ENCODE results near the gene IGLL1.

IGLL1 gene

GRCh38 chr22:23557036-23557435 is 23.1 kb downstream of the IGLL1 start:
- Histone ChIP-seq H3K9me3 (ENCODE audit: control insufficient read depth in 1 of 2, low read length in 2 of 2) (no peaks in the 10 kb centered on the region), H3K27me3 (ENCODE audit: low read depth, low read length) (no peaks in the 10 kb centered on the region), H3K4me1 (ENCODE audit: control insufficient read depth in 1 of 2, insufficient read depth in 2 of 2, low read length in 2 of 2) (no peaks in the 10 kb centered on the region), H3K27ac (ENCODE audit: low read length) (no peak overlapping the region), H3K4me3 (ENCODE audit: low read depth in 1 of 2, low read length in 2 of 2) (no peak overlapping the region), H3K36me3 (ENCODE audit: control insufficient read depth in 1 of 2, insufficient read depth in 2 of 2, low read length in 2 of 2) (no peaks in the 10 kb centered on the region)

- Histone ChIP-seq H3K4me1 (ENCODE audit: control insufficient read depth in 1 of 2, insufficient read depth in 2 of 2, low read length in 2 of 2) (no peaks in the 10 kb centered on the region), H3K4me3 (ENCODE audit: low read depth in 1 of 2, low read length in 2 of 2) (no peak overlapping the region), H3K36me3 (ENCODE audit: control insufficient read depth in 1 of 2, insufficient read depth in 2 of 2, low read length in 2 of 2) (no peaks in the 10 kb centered on the region), H3K9me3 (ENCODE audit: control insufficient read depth in 1 of 2, low read length in 2 of 2) (no peaks in the 10 kb centered on the region), H3K27me3 (ENCODE audit: low read depth, low read length) (no peaks in the 10 kb centered on the region), H3K27ac (ENCODE audit: low read length) (no peak overlapping the region)
These were observed 24.0 kb downstream of the IGLL1 start for GRCh38 chr22:23556026-23556620.

GRCh38 chr22:23555118-23555517 is 25.0 kb downstream of the IGLL1 start:
- Histone ChIP-seq H3K9me3 (ENCODE audit: control insufficient read depth in 1 of 2, low read length in 2 of 2) (no peaks in the 10 kb centered on the region), H3K27ac (ENCODE audit: low read length) (no peak overlapping the region), H3K4me1 (ENCODE audit: control insufficient read depth in 1 of 2, insufficient read depth in 2 of 2, low read length in 2 of 2) (no peaks in the 10 kb centered on the region), H3K4me3 (ENCODE audit: low read depth in 1 of 2, low read length in 2 of 2) (no peak overlapping the region), H3K27me3 (ENCODE audit: low read depth, low read length) (no peaks in the 10 kb centered on the region), H3K36me3 (ENCODE audit: control insufficient read depth in 1 of 2, insufficient read depth in 2 of 2, low read length in 2 of 2) (no peaks in the 10 kb centered on the region)

- H3K27ac ChIP-seq (ENCODE audit: low read length), result no peak overlapping the region
- H3K4me3 ChIP-seq (ENCODE audit: low read depth in 1 of 2, low read length in 2 of 2), result no peak overlapping the region
- no peaks in the 10 kb centered on the region for H3K36me3 ChIP-seq (ENCODE audit: control insufficient read depth in 1 of 2, insufficient read depth in 2 of 2, low read length in 2 of 2)
- no peaks in the 10 kb centered on the region for H3K9me3 ChIP-seq (ENCODE audit: control insufficient read depth in 1 of 2, low read length in 2 of 2)
- no peaks in the 10 kb centered on the region for H3K4me1 ChIP-seq (ENCODE audit: control insufficient read depth in 1 of 2, insufficient read depth in 2 of 2, low read length in 2 of 2)
- no peaks in the 10 kb centered on the region for H3K27me3 ChIP-seq (ENCODE audit: low read depth, low read length)
These were observed 25.9 kb downstream of the IGLL1 start for GRCh38 chr22:23553924-23554870.

GRCh38 chr22:23553438-23553837 is 26.7 kb downstream of the IGLL1 start:
- Histone ChIP-seq H3K4me3 (ENCODE audit: low read depth in 1 of 2, low read length in 2 of 2) (no peak overlapping the region), H3K4me1 (ENCODE audit: control insufficient read depth in 1 of 2, insufficient read depth in 2 of 2, low read length in 2 of 2) (no peaks in the 10 kb centered on the region), H3K27ac (ENCODE audit: low read length) (no peak overlapping the region), H3K27me3 (ENCODE audit: low read depth, low read length) (no peaks in the 10 kb centered on the region), H3K9me3 (ENCODE audit: control insufficient read depth in 1 of 2, low read length in 2 of 2) (peaks cover 0 to 1% of the 10 kb centered on the region in 2 donors), H3K36me3 (ENCODE audit: control insufficient read depth in 1 of 2, insufficient read depth in 2 of 2, low read length in 2 of 2) (no peaks in the 10 kb centered on the region)

GRCh38 chr22:23552573-23552972 is 27.5 kb downstream of the IGLL1 start:
- H3K27ac ChIP-seq (ENCODE audit: low read length), result no peak overlapping the region
- H3K4me1 ChIP-seq (ENCODE audit: control insufficient read depth in 1 of 2, insufficient read depth in 2 of 2, low read length in 2 of 2), result no peaks in the 10 kb centered on the region
- H3K9me3 ChIP-seq (ENCODE audit: control insufficient read depth in 1 of 2, low read length in 2 of 2), result peaks cover 0 to 5% of the 10 kb centered on the region in 2 donors
- no peaks in the 10 kb centered on the region for H3K27me3 ChIP-seq (ENCODE audit: low read depth, low read length)
- no peaks in the 10 kb centered on the region for H3K36me3 ChIP-seq (ENCODE audit: control insufficient read depth in 1 of 2, insufficient read depth in 2 of 2, low read length in 2 of 2)
- H3K4me3 ChIP-seq (ENCODE audit: low read depth in 1 of 2, low read length in 2 of 2), result no peak overlapping the region

- no peak overlapping the region for H3K27ac ChIP-seq (ENCODE audit: low read length)
- no peaks in the 10 kb centered on the region for H3K4me1 ChIP-seq (ENCODE audit: control insufficient read depth in 1 of 2, insufficient read depth in 2 of 2, low read length in 2 of 2)
- H3K27me3 ChIP-seq (ENCODE audit: low read depth, low read length), result no peaks in the 10 kb centered on the region
- H3K4me3 ChIP-seq (ENCODE audit: low read depth in 1 of 2, low read length in 2 of 2), result no peak overlapping the region
- peaks cover 0 to 5% of the 10 kb centered on the region in 2 donors for H3K9me3 ChIP-seq (ENCODE audit: control insufficient read depth in 1 of 2, low read length in 2 of 2)
- no peaks in the 10 kb centered on the region for H3K36me3 ChIP-seq (ENCODE audit: control insufficient read depth in 1 of 2, insufficient read depth in 2 of 2, low read length in 2 of 2)
These were observed 28.7 kb downstream of the IGLL1 start for GRCh38 chr22:23551385-23551784.

GRCh38 chr22:23550049-23550650 is 29.9 kb downstream of the IGLL1 start:
- H3K4me3 ChIP-seq (ENCODE audit: low read depth in 1 of 2, low read length in 2 of 2), result no peak overlapping the region
- peaks cover 0 to 5% of the 10 kb centered on the region in 2 donors for H3K9me3 ChIP-seq (ENCODE audit: control insufficient read depth in 1 of 2, low read length in 2 of 2)
- no peaks in the 10 kb centered on the region for H3K36me3 ChIP-seq (ENCODE audit: control insufficient read depth in 1 of 2, insufficient read depth in 2 of 2, low read length in 2 of 2)
- no peaks in the 10 kb centered on the region for H3K27me3 ChIP-seq (ENCODE audit: low read depth, low read length)
- H3K4me1 ChIP-seq (ENCODE audit: control insufficient read depth in 1 of 2, insufficient read depth in 2 of 2, low read length in 2 of 2), result no peaks in the 10 kb centered on the region
- H3K27ac ChIP-seq (ENCODE audit: low read length), result no peak overlapping the region

- H3K27me3 ChIP-seq (ENCODE audit: low read depth, low read length), result no peaks in the 10 kb centered on the region
- H3K27ac ChIP-seq (ENCODE audit: low read length), result no peak overlapping the region
- H3K36me3 ChIP-seq (ENCODE audit: control insufficient read depth in 1 of 2, insufficient read depth in 2 of 2, low read length in 2 of 2), result no peaks in the 10 kb centered on the region
- no peak overlapping the region for H3K4me3 ChIP-seq (ENCODE audit: low read depth in 1 of 2, low read length in 2 of 2)
- H3K9me3 ChIP-seq (ENCODE audit: control insufficient read depth in 1 of 2, low read length in 2 of 2), result peaks cover 0 to 5% of the 10 kb centered on the region in 2 donors
- no peaks in the 10 kb centered on the region for H3K4me1 ChIP-seq (ENCODE audit: control insufficient read depth in 1 of 2, insufficient read depth in 2 of 2, low read length in 2 of 2)
These were observed 30.9 kb downstream of the IGLL1 start for GRCh38 chr22:23549198-23549595.

- H3K9me3 ChIP-seq (ENCODE audit: control insufficient read depth in 1 of 2, low read length in 2 of 2), result peaks cover 0 to 5% of the 10 kb centered on the region in 2 donors
- no peaks in the 10 kb centered on the region for H3K4me1 ChIP-seq (ENCODE audit: control insufficient read depth in 1 of 2, insufficient read depth in 2 of 2, low read length in 2 of 2)
- H3K27ac ChIP-seq (ENCODE audit: low read length), result no peak overlapping the region
- H3K27me3 ChIP-seq (ENCODE audit: low read depth, low read length), result no peaks in the 10 kb centered on the region
- no peak overlapping the region for H3K4me3 ChIP-seq (ENCODE audit: low read depth in 1 of 2, low read length in 2 of 2)
- no peaks in the 10 kb centered on the region for H3K36me3 ChIP-seq (ENCODE audit: control insufficient read depth in 1 of 2, insufficient read depth in 2 of 2, low read length in 2 of 2)
These were observed 31.4 kb downstream of the IGLL1 start for GRCh38 chr22:23548501-23549197.

All from muscle layer of duodenum (tissue), 2 donors.